Activated naive CD4-positive, alpha-beta T cell treated with Interleukin-2 at 50 U/mL for 16 hours (primary cell): Measurements from ENCODE around the gene MAS1L.

Experiments used
- DNase-seq: peaks from one replicate; pipeline ENCODE4 v3.0.0-alpha.2; 2020

The MAS1L gene

DNA sequence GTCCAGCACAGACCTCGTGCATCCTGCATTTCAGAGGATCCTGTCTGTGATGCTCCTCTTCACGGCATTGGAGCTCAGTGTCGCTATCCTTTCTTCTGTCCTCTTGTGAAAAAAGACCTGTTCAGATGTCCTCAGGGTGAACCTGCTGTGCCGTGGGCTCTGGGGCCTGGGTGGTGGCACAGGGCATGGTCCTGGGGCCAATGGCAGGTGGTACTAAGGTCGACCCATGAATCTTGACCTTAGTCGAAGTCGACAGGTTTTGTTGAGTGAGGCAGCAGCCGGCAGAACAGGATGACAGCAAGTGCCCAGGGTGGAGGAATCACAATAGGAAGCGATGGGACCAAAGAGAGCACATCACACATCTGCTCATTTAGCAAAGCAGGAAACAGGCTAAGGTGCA is 22.0 kb upstream of the MAS1L start:
- no peak for DNase-seq

DNA sequence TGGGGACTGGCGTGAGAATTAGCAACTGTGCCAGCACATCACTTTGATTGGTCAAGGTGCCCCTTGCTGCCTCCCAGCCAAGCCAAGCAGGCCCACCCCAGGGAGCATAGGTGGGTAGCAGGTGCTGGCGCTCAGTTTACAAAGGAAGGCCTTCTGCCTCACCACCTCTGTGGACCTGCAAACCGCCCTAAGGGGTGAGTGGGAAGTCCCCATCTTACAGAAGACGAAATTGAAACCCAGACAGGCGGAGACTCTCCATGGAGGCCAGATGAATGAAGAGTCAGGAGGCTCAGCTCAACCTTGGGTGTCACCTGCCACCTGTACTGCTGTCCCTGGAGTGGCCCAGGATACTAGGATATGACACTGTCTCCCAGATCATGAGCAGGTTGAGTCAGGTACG is 21.5 kb upstream of the MAS1L start:
- no peak for DNase-seq

DNA sequence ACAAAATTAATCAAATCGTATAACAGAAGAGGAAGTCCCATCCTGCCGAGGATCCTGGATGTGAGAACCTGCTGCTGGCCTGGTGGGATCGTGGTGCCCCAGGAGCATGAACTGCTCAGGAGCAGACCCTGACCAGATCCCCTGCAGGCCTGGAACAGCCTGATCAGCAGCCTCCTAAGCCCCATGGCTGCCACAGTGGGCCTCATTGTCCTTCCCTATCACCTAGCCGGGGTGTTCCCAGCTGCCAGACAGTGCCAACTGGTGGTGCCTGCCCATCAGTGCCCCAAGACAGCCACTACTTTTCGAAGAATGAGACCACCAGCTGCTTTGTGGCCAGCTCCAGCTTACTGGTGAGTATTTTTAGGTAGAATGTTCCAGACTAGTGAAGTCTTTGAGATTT is 19.6 kb upstream of the MAS1L start:
- no peak for DNase-seq

DNA sequence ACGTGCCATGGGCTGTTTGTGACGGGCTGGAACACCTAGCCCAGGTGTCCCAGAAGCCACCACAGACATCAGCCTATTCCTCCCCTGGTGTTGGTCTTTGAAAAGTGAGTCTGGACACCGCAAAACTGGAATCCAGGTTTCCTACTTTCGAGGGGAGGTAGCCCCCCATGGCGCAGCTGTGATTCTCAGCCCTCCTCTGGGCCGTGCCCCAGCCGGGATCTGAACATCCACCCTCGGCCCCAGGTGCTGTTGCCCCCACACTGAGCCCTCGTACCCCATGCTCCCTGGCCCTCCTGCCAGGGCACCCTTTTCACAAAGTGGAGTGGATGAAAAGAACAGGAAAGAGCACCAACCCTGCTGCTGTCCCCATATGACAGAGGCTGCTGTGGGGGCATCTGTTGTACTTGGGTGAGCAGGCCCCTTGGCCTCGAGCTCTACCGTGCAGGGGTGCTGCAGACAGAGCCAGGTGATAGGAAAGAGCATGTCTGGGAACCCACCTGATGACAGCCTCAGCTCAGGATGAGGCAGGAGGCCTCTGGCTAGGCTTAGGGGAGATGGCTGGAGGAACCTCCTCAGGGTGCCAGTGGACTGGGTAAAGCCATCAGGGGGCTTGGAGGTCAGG is 18.8 kb upstream of the MAS1L start:
- no peak for DNase-seq

DNA sequence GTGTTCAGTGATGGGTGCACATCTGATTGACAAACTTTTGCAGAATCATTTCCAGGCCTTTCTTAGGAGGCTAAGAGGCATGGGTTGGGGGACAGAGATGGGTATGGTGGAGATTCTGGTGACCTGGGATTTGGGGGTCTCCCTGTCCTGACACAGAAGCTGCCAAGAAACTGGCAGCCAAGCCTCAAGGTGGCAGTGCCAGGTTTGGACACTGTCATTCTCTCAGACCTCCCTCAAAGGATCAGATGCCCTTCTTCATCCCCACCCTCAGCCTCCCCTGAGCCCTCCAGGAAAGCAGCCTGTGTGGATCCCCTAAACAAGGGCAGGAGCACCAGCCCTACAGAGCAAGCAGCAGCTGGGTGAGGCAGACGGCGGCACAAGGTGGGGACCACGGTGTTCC is 18.1 kb upstream of the MAS1L start:
- no peak for DNase-seq

DNA sequence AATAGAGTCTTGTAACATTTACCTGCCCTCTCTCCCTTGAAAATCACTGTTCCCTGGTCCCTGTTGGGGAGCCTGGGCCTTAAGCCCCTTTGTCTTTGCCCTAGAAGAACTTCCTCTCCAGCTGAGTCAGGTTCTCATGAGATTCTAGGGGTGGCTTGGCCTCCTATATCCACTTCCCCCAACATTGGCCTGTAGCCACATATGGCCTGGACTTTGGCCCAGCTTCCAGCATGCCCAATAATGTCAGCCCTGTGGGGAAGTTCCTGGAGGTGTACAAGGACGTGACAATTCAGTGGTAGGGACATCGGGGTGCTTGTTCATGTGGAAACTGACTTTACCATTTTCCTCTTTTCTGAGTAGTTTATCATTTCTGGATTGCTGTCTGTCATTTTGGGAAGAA is 17.2 kb upstream of the MAS1L start:
- DNase-seq, result no peak

DNA sequence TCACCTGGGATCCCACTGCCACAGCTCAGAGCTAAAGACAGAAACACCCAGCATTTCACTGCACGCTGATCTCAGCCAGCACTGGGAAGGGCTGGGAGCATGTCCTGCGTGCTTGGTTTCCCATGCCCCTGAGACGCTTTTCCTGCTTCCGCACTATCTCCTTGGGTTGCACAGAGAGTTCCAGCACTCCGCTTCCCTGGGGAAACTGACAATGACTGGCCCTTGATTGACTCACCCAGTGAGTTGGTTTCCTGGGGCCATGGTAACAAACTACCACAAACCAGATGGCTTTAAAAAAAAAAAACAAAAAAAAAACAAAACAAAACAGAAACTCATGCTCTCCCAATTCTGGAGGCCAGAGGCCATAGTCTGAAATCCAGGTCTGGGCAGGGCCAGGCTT is 14.8 kb upstream of the MAS1L start:
- no peak for DNase-seq

DNA sequence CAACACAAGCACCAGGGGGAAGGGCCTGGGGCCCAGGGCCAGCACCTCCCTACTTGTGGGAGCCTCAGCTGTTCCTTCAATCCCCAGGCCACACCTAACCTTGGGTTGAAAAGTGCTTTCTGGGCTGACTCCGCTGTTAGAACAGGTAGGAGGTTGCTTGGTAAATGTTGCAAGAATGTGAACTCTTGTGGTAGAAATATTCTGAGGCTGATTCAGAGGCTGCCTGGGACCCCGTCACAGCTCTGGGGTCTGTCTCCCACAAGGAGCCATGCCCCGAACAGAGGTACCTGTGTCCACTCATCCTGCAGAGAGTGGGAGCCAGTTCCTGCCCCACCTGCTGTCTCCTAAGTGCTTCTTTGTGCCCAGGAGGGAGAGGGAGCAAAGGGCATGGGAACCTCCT is 14.4 kb upstream of the MAS1L start:
- DNase-seq, result no peak

DNA sequence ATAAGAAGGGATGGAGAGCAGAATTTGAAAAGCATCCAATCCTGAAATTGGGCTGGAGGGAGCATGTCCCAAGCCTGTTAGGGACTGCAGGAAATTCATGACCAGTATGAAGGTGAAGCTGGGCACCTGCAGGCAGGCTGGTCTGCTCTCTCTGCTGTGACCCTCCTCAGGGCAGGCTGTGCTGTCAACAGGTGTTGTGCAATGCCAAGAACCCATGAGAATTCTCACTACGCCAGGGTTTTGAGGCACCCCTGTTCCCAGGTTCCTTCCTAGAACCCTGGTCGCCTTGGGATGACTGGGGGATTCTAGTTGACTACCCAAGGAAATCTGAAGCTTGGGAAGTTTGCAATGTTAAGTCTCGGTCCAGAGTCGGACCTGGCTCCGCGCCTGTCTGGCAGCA is 13.3 kb upstream of the MAS1L start:
- no peak for DNase-seq

DNA sequence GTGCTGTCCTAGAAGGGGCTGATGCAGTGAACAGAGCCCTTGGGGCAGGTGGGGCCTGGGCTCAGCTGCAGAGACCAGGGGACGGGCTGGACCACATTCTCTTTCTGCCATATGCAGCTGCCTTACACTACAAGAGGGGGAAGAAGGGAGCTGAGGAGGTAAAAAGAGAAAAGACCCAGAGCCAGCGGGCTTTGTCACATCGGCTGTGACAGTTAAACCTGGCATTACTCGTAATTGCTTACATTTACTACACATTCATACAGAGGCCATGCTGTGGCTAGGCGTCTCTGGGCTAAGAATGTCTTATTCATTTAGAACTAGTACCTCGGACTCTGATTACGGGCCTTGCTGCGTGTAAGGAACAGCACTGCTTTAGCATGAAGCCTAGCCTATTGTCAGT is 12.8 kb upstream of the MAS1L start:
- no peak for DNase-seq

DNA sequence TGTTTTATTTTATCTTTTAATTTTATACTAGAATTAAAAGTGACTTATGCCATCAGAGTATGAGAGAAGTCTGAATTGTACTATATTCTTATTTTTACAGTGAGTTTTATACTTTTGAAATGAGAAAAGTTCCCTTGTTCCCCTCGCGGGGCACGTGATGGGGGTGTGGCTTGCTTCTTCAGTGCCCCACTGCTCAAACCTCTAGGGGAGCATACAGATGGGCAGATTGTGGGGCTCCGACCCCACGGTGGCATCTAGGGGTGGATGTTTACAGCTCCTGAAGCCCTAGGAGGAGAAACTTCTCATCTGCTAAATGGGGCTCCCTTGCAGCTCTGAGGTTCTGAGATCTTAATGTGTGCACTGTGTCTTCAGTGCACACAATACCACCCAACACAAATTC is 11.9 kb upstream of the MAS1L start:
- no peak for DNase-seq

DNA sequence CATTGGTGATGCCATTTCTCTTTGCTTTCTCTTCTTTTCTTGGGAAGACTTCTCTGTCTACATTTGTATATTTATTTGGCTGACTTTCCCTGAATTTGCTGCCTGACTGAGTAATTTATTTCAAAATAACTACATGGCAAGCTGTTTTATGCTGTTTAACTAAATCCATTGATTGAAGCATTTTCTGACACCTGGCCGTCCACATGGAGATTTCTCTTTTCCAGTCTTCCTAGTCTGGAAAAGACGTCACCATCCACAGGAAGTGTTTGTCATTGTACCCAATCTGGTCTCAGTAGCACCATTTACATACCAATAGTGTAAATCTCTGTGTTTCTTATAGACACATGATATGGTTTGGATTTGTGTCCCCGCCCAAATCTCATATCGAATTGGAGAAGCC is 9.2 kb upstream of the MAS1L start:
- no peak for DNase-seq

DNA sequence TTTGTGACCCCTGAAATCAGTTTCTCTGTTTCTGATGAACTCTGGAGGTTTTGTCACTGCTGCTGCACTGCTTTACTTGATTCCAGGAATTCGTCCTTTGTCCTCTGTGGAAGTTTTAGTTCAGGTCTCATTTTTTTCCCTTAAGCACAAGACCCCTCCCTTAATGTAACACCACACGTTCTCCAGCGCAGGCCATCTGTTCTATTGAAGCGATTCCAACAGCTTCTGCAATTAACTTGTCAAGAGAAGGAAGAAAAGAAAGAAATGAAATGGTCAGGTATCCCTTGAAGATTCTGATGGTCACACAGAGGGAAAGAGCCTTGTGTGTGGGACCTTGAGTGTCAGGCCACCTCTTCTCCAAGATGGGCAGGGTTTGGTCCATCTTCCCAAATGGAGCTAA is 7.8 kb upstream of the MAS1L start:
- DNase-seq, result no peak

DNA sequence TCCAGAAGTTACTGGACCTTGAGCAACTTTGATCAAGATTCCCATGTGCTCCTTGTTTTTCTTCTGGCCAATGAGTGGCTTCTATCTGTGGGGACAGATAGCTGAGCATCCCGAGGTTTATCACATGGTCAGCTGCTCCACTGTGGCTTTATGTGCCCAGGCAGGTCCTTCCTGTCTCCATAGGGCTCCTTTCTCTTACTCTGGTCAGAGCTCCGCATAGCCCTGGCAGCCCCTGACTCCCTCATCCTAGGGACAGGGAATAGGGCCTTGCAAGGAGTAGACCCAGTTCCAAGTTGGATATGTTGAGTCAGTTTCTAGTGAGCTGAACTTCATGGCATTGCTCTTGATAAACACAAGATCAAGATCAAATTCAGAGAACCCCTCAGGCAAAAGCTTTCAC is 6.4 kb upstream of the MAS1L start:
- no peak for DNase-seq

DNA sequence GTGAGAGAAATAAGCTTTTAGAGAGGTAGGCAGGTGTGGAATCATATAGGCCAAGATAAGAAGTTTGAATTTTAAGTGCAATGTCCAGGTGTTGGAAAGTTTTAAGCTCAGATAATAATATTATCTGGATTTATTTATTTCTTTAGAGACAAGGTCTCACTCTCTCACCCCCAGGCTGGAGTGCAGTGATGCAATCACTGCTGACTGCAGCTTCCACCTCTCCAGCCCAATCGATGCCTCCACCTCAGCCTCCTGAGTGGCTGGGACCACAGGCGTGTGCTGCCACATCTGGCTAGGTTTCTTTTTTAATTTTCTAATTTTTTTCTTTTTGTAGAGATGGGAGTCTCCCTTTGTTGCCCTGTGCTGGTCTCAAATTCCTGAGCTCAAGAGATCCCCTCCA is 5.5 kb upstream of the MAS1L start:
- DNase-seq, result no peak

DNA sequence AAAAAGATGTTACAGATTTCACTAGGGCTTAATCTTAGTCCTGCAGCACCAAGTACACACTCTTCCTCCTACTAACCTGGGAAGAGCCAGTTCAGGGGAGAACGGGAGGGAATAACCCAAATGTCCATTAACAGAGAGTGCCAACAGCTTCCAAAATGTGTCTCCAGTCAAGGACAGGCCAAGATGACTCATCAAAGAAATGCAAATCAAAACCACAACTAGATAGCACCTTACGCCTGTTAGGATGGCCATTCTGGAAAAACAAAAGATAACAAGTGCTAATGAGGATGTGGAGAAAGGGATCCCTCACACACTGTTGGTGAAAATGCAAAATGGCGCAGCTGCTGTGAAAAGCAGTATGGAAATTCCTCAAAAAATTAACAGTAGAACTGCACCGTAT is 3.8 kb upstream of the MAS1L start:
- no peak for DNase-seq

DNA sequence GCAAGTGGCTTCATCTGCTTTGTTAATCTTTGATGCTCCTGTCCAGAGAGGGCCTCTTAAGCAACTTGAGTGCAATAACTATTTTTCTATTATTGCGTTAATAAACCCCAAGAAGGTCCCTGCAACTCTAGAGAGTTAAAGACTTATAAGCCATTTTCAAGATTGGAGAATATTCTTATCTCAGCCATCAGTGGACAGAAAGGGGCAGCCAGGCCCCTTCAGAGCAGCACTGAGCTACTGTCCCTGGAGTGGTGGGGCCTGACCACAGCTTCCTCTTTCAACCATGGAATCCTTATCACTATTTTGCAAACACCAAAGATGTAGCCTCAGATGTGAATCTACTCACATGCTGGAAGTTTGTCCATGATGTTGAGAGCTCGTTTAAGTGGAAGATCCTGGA is 2.8 kb upstream of the MAS1L start:
- DNase-seq, result no peak

DNA sequence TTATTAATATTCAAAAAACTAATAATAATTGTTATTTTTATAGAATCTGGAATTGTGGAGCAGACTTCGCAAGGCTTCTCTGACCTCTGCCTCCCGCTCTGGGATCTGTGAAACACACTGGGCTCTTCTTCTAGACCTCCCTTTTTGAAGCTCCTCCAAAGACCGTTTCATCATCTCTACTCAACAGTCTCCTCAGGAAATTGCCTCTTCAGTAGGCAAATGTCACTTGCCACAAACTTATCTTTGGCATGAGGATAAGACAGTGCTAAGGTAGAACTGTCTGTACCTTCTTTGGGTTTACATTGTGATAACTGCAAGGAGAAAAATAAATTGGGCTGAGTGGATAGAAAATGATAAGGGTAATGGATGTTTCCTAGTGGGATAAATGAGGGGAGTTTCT is 2.3 kb upstream of the MAS1L start:
- no peak for DNase-seq

DNA sequence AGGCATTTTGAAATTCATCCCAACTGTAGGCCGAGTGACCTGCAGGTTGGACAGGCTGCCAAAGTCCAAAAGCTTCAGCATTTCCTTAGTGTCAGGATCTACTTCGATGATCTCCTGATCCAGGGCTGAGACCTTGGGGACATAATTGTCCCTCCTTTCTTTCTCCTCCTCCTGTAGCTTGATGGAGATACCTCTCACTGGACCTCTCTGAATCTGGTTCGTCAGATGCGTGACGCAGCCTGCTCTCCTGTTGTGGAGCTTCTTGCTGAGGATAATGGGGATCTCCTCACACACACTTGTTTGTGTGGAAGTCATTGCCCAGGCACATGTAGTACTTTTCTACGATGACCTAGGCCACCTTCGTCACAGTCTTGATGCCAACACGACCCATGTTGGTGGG is 1.5 kb upstream of the MAS1L start:
- DNase-seq, result no peak

DNA sequence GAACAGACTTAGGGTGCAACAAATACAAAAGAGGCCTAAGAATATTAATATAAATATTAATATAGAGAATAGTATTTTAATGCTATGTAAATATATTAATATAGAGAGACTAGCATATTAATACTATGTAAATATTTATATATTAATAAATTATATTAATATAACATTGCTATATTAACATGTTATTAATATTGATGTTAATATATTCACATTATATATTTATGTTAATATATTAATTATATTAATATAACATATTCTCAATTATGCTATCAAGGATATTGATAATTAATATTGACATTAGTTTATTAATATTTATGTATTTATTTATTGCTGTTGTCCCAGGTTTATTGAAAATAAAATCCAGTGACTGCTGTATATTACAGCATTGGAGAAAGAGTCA is 1.1 kb upstream of the MAS1L start:
- no peak for DNase-seq

DNA sequence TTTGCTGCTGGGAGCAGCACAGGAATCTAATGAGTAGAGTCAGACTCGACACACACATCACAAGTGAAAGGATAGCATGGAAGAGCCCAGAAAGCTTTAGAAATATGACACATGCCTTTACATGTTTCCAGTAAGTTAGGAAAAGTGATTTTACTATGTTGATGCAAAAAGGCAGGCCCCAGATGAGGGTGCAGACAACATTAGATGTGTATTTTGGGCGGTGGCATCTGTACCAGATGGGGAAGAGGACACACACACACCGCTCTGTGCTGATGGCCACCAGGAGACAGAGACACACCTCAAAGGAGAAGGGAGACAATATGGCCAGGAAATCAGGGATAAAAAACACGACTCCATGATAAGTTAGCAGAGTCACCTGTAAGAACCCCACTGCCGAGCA is 625 bp downstream of the MAS1L start:
- no peak for DNase-seq

DNA sequence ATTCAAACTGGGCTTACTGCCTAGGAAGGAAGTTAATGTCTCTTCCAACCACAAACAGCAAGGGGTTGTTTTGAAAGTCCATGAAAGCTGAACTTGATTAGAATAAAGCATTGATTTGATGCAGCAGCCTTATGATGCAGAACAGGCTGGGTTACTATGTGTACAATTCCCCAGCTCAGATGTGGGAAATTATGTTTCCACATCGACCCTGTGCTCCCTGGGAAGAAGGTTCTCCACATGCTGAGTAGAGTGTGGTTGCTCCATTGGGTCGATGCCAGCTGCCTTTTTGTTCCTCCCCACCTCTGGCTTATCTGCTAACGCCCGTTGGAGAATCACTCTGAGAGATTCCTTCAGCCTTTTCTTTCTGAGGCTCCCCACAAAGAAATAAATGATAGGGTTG is 1.2 kb downstream of the MAS1L start:
- no peak for DNase-seq

DNA sequence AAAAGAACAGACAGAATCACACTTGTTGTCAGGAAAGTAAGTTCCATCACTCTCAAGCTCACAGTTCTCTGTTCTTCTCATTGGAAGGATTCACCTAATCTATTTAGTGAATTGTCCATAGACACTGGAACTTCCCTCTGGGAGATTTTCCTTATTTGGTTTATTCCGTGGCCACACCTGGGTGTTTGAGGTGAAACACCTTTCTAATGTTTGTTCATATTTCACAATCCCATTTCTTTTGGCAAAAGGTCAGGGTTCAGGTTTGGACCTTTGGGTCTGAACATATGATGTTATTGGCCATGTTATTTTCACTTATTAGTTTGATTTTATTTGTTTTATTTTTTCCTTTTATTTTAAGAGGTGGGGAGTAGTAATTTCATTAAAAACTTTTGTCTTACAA is 4.0 kb downstream of the MAS1L start:
- no peak for DNase-seq

DNA sequence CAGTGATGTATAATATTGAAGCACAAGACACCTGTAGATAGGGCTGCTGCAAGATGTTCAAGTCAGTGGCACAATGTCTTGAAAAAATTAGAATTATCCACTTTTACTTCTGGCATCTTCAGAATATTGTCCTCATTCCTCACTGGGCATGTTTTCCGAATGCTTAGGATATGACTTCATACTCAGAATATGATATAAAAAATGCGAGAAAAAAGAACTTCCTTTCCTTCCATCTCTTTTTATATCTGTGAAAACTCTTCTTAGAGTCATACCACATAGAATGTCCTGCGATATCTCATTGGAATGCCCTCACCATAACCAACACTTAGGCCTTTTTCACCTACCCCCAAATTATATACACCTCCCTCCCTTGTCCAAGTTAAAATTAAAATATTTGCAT is 4.6 kb downstream of the MAS1L start:
- no peak for DNase-seq

DNA sequence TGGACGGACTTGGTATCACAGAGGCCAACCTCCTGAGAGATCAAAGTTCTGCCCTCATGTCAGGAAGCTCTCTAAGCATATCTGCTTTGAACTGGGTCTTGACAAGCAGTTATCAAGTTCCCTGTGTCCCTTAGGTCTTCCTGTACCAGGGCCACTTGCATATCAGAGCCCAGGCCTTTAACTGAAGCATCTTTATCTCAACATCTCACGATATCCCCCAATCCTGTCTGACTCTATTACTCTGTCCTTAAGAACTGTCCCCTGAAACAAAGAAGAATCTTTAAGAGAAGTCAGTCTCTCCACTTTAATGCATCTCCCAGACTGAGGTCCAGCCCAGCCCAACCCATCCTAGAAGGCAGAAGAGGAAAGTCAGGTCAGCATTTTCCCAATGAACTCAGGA is 8.2 kb downstream of the MAS1L start:
- no peak for DNase-seq

DNA sequence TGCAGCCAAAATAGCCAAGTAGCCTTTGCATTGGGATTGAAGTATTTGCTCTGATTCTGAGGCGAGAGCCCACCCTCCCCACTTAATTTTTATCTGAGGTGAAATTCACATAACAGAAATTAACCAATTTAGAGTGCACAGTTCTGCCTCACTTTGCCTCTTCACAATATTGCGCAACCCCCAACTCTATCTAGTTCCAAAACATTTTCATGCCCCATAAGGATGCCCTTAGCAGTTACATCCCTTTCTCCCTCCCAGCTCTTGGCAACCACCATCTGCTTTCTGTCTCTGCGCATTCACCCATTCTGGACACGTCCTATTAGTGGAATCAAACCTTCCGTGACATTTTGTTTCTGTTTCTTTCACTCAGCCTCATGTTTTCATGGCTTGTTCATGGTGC is 9.0 kb downstream of the MAS1L start:
- no peak for DNase-seq
